PC-3 (cell line): Measurements from ENCODE around the gene ACVR1B. TPM values are rescaled to one million over a fixed set of nuclear protein-coding genes. Genes with fewer than 3 reads are reported as not detected.

Source experiments
- ATAC-seq: fragments of 200-7000 bp; cut with Tn5 transposase; 2 replicates; pipeline ENCODE4 v1.9.1; 2020; ENCODE audit warnings: mild to moderate bottlenecking, moderate library complexity
- BruUV-seq: library from RNA; stranded (reverse); fragments of 400-500 nt; replicated peaks from 2 replicates; lab custom pipeline; 2021; lab: Mats Ljungman, UMichigan
- CTCF ChIA-PET: fragments of 300-600 bp; sonication (Branson Sonifier 250); formaldehyde crosslinking; loops from one replicate; lab custom pipeline; 2022; ENCODE audit warnings: antibody characterized with exemption; lab: Charles Lee
- POLR2A ChIA-PET: fragments of 300-600 bp; sonication (Branson Sonifier 250); formaldehyde crosslinking; loops from one replicate; lab custom pipeline; 2022; ENCODE audit warnings: antibody characterized with exemption; ENCODE audit not compliant: unreplicated experiment; lab: Charles Lee
- DNase-seq: peaks from one replicate; pipeline ENCODE4 v3.0.0-alpha.2; 2015
- H2AFZ ChIP-seq: fragments of 300-600 bp; sonication (generic); 2 replicates; pipeline ENCODE4 v1.6.0; 2016; ENCODE audit warnings: antibody characterized with exemption, low read length
- H3F3A ChIP-seq: fragments of 300-600 bp; sonication (generic); one replicate; pipeline ENCODE4 v1.6.0; 2017; ENCODE audit warnings: antibody characterized with exemption, low read length, control low read depth, mild to moderate bottlenecking; ENCODE audit not compliant: unreplicated experiment
- H3K27ac ChIP-seq: fragments of 300-600 bp; sonication (generic); 2 replicates; pipeline ENCODE4 v1.5.1; 2016; ENCODE audit warnings: mild to moderate bottlenecking, low read length
- H3K27me3 ChIP-seq: fragments of 300-600 bp; sonication (generic); 2 replicates; pipeline ENCODE4 v1.6.1; 2016; ENCODE audit warnings: low read length, mixed read lengths
- H3K36me3 ChIP-seq: fragments of 300-600 bp; sonication (generic); 2 replicates; pipeline ENCODE4 v1.6.1; 2016; ENCODE audit warnings: low read depth, mixed run types, low read length, mixed read lengths
- H3K4me1 ChIP-seq: fragments of 300-600 bp; sonication (generic); 2 replicates; pipeline ENCODE4 v1.5.1; 2016; ENCODE audit warnings: low read length; ENCODE audit not compliant: insufficient read depth
- H3K4me2 ChIP-seq: fragments of 300-600 bp; sonication (generic); 2 replicates; pipeline ENCODE4 v1.6.0; 2016; ENCODE audit warnings: low read length
- H3K4me3 ChIP-seq: fragments of 300-600 bp; sonication (generic); 2 replicates; pipeline ENCODE4 v1.5.1; 2016; ENCODE audit warnings: mild to moderate bottlenecking, low read length, mixed read lengths
- H3K79me2 ChIP-seq: fragments of 300-600 bp; sonication (generic); 2 replicates; pipeline ENCODE4 v1.6.1; 2017; ENCODE audit warnings: low read length, mixed read lengths
- H3K9ac ChIP-seq: fragments of 300-600 bp; sonication (generic); 2 replicates; pipeline ENCODE4 v1.6.0; 2016; ENCODE audit warnings: mild to moderate bottlenecking, low read length
- H3K9me2 ChIP-seq: fragments of 300-600 bp; sonication (generic); replicated peaks from 2 replicates; pipeline ENCODE4 v1.6.1; 2016; ENCODE audit warnings: mixed run types, low read length, mixed read lengths
- H3K9me3 ChIP-seq: fragments of 300-600 bp; sonication (generic); 2 replicates; pipeline ENCODE4 v1.6.1; 2016; ENCODE audit warnings: low read length, mixed read lengths
- H4K20me1 ChIP-seq: fragments of 300-600 bp; sonication (generic); 2 replicates; pipeline ENCODE4 v1.6.1; 2016; ENCODE audit warnings: low read length, mixed read lengths
- EZH2 ChIP-seq: fragments of 300-600 bp; sonication (generic); IDR thresholded peaks from one replicate; pipeline ENCODE4 v1.6.1; 2017; ENCODE audit warnings: antibody characterized with exemption, mild to moderate bottlenecking, low read length; ENCODE audit not compliant: unreplicated experiment
- EZH2phosphoT487 ChIP-seq: fragments of 300-600 bp; sonication (generic); IDR thresholded peaks from 2 replicates; pipeline ENCODE4 v1.6.1; 2018; ENCODE audit warnings: mild to moderate bottlenecking, antibody characterized with exemption, low read length, borderline replicate concordance
- intact Hi-C: fragments of 100-400 bp; cut with micrococcal nuclease; formaldehyde crosslinking; loops from 2 replicates; pipeline ENCODE4 v1.9.0; 2023
- total RNA-seq: library from RNA; depleted of rRNA; stranded (reverse); fragments of >200 nt; gene quantifications from 2 replicates; pipeline ENCODE4 v1.2.3, GENCODE V29; 2014
- TF ChIP-seq, protein P1 (sequence below): fragments of 300-600 bp; sonication (generic); conservative IDR thresholded peaks from 2 replicates; pipeline ENCODE4 v1.5.1; 2017; ENCODE audit warnings: antibody characterized with exemption, low read depth, mild to moderate bottlenecking, low read length

ACVR1B gene
- total RNA-seq, 1 experiment from 2014 or later: 9.8 TPM

- Histone ChIP-seq H3K9me2 (no peaks in the 10 kb centered on the region), H3K4me1 (no peaks in the 10 kb centered on the region), H3K9me3 (no peaks in the 10 kb centered on the region), H3K79me2 (no peaks in the 10 kb centered on the region), H3K27me3 (no peaks in the 10 kb centered on the region), H3F3A (no peaks in the 10 kb centered on the region), H3K27ac (no peak overlapping the region), H3K36me3 (no peaks in the 10 kb centered on the region), H3K4me2 (no peak overlapping the region), H3K4me3 (no peak overlapping the region), H2AFZ (no peak overlapping the region), H3K9ac (no peak overlapping the region), H4K20me1 (no peaks in the 10 kb centered on the region)
- BruUV-seq: no TSS peak
- ATAC-seq (no peak), DNase-seq (no peak)
- intact Hi-C loops: no loop called here
- TF ChIP-seq EZH2 (no peak), EZH2phosphoT487 (no peak)
- TF ChIP-seq, protein P1, sequence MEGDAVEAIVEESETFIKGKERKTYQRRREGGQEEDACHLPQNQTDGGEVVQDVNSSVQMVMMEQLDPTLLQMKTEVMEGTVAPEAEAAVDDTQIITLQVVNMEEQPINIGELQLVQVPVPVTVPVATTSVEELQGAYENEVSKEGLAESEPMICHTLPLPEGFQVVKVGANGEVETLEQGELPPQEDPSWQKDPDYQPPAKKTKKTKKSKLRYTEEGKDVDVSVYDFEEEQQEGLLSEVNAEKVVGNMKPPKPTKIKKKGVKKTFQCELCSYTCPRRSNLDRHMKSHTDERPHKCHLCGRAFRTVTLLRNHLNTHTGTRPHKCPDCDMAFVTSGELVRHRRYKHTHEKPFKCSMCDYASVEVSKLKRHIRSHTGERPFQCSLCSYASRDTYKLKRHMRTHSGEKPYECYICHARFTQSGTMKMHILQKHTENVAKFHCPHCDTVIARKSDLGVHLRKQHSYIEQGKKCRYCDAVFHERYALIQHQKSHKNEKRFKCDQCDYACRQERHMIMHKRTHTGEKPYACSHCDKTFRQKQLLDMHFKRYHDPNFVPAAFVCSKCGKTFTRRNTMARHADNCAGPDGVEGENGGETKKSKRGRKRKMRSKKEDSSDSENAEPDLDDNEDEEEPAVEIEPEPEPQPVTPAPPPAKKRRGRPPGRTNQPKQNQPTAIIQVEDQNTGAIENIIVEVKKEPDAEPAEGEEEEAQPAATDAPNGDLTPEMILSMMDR: no peak
- POLR2A ChIA-PET: no interaction called here
- CTCF ChIA-PET: interaction anchor here (1.1 kb wide), 1 partner anchor 12 kb away, joined by 5 read pairs; no protein-coding TSS in a partner anchor
Observed at GRCh38 chr12:52005218-52005902, 53.9 kb downstream of the ACVR1B start.

DNA sequence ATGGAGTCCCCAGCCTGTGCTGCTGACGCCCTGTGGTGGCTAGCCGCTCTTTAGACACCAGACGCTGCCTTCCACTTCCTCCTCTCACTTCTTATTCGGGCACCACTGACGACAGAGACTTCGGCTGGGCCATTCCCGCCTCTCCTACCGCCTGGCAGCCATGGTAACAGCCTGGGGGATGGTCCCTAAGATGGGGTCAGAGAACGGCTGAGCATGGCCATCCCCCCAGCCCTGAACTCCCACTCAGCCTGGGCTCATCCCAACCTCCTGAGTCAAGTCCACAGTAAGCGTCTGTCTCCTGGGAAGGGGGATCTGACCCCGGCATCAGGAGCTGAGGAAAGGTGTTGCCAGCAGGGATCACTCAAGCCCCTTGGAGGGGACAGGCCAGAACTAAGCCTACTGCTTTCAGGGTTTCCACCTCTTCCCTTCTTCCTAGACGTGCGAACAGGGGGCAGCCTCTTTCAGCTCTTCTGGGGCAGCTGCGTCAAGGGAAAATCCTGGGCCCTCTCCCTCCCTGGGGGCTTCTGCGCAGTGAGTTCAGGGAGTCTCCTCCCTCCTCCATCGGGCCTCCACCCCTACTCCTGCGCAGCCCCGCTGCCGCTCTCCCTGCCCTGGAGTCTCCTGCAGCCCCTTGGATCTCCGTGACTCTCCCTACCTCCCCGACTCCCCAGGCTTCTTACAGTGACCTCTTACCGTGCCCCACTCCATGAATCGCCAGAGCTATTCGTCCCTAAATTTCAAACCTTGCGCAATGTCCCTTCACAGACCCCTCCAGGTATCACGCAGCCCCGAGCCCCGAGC, 54.6 kb downstream of the ACVR1B start:
- H4K20me1 ChIP-seq: no peaks in the 10 kb centered on the region
- no peaks in the 10 kb centered on the region for H3K4me1 ChIP-seq
- no peaks in the 10 kb centered on the region for H3K36me3 ChIP-seq
- BruUV-seq: no TSS peak
- no peaks in the 10 kb centered on the region for H3K27me3 ChIP-seq
- CTCF ChIA-PET: no interaction called here
- no peak for TF ChIP-seq EZH2phosphoT487
- TF ChIP-seq, protein P1: no peak
- no peak for TF ChIP-seq EZH2
- no peak overlapping the region for H3K27ac ChIP-seq
- no peak overlapping the region for H2AFZ ChIP-seq
- DNase-seq (no peak), ATAC-seq (no peak)
- H3K79me2 ChIP-seq: no peaks in the 10 kb centered on the region
- no peaks in the 10 kb centered on the region for H3F3A ChIP-seq
- H3K4me2 ChIP-seq: no peak overlapping the region
- H3K4me3 ChIP-seq: no peak overlapping the region
- POLR2A ChIA-PET: no interaction called here
- H3K9me3 ChIP-seq: no peaks in the 10 kb centered on the region
- no peak overlapping the region for H3K9ac ChIP-seq
- no peaks in the 10 kb centered on the region for H3K9me2 ChIP-seq
- intact Hi-C loops: no loop called here

GRCh38 chr12:52006726-52007157, 55.2 kb downstream of the ACVR1B start, which contains the start of gene TAMALIN:
TAMALIN (plus strand) TSS chr12:52006946; CDS start chr12:52007020, 74 bp downstream.
- ATAC-seq: no peak
- H2AFZ ChIP-seq: no peak within 1 kb of the TSS
- TF ChIP-seq, protein P1: no peak
- TF ChIP-seq EZH2phosphoT487 (no peak), EZH2 (no peak)

More at GRCh38 chr12:52006726-52007157, 55.2 kb downstream of the ACVR1B start, which contains the start of gene TAMALIN:
- Histone ChIP-seq H3K36me3 (no peaks in the 10 kb centered on the region), H3F3A (no peaks in the 10 kb centered on the region), H3K4me1 (no peaks in the 10 kb centered on the region), H3K79me2 (no peaks in the 10 kb centered on the region), H3K27me3 (no peaks in the 10 kb centered on the region), H3K9ac (no peak within 1 kb of the TSS), H3K9me3 (no peaks in the 10 kb centered on the region), H3K4me3 (no peak within 1 kb of the TSS), H4K20me1 (no peaks in the 10 kb centered on the region), H3K4me2 (no peak within 1 kb of the TSS), H3K9me2 (no peaks in the 10 kb centered on the region), H3K27ac (no peak within 1 kb of the TSS)
- intact Hi-C loops: no loop called here
- CTCF ChIA-PET: no interaction called here
- no peak for DNase-seq
- BruUV-seq: no TSS peak
- POLR2A ChIA-PET: no interaction called here
